Heart right ventricle (tissue), 16 donors: Measurements from ENCODE around the gene MACO1. TPM values are rescaled to one million over a fixed set of nuclear protein-coding genes. Genes with fewer than 3 reads are reported as not detected.

ENCODE experiments used
- ATAC-seq, 8 donors: fragments of 200-7000 bp; cut with Tn5 transposase; one replicate each; pipeline ENCODE4 v1.9.1; 2020; ENCODE audit warnings: mild to moderate bottlenecking in 8 of 8, moderate library complexity in 8 of 8, moderate number of reproducible peaks in 1 of 8
- DNase-seq, 2 donors: peaks; one replicate each; pipeline ENCODE4 v3.0.0-alpha.2; 2020
- H3K27ac ChIP-seq, 10 donors: fragments of 200-600 bp; sonication (generic) in 2 of 10; one replicate each; pipeline versions ENCODE4 v1.5.0 to v1.8.0; 2020 to 2022; ENCODE audit warnings: mild to moderate bottlenecking in 3 of 10
- H3K27me3 ChIP-seq, 7 donors: fragments of 200-600 bp; one replicate each; pipeline ENCODE4 v1.8.0; 2021 to 2022; ENCODE audit warnings: mild to moderate bottlenecking in 2 of 7
- H3K36me3 ChIP-seq, 9 donors: fragments of 200-600 bp; sonication (generic) in 1 of 9; one replicate each; pipeline versions ENCODE4 v1.5.0 to v1.8.0; 2020 to 2022; ENCODE audit warnings: mild to moderate bottlenecking in 2 of 9
- H3K4me1 ChIP-seq, 9 donors: fragments of 200-600 bp; sonication (generic) in 1 of 9; one replicate each; pipeline versions ENCODE4 v1.5.0 to v1.8.0; 2020 to 2022; ENCODE audit warnings: mild to moderate bottlenecking in 4 of 9
- H3K4me3 ChIP-seq, 10 donors: fragments of 200-600 bp; sonication (generic) in 2 of 10; one replicate each; pipeline versions ENCODE4 v1.5.0 to v1.8.0; 2020 to 2022; ENCODE audit warnings: mild to moderate bottlenecking in 7 of 10, moderate library complexity in 2 of 10
- H3K9me3 ChIP-seq, 11 donors: fragments of 200-600 bp in 10 of 11; sonication (generic) in 2 of 11; one replicate each; pipeline versions ENCODE4 v1.5.0 to v1.8.0; 2013 to 2022; ENCODE audit warnings: mild to moderate bottlenecking in 2 of 11, control low read depth in 1 of 11, moderate library complexity in 1 of 11
- CTCF ChIP-seq, 9 donors: fragments of 200-600 bp; sonication (generic) in 2 of 9; IDR thresholded peaks; one replicate each; pipeline versions ENCODE4 v1.5.0 to v1.8.0; 2021 to 2022; ENCODE audit warnings: antibody characterized with exemption in 9 of 9, mild to moderate bottlenecking in 5 of 9, moderate library complexity in 1 of 9
- WGBS, 2 donors: extraction: QIAGEN DNeasy Blood & Tissue Kit; methylation state at CpG; one replicate each; pipeline ENCODE4 v1.1.7; 2013; ENCODE audit warnings: inconsistent platforms in 1 of 2; 5-methylcytosine and 5-hydroxymethylcytosine counted together
- intact Hi-C, 10 donors: fragments of 100-400 bp; cut with DNase I; formaldehyde crosslinking; loops; one replicate each; pipeline versions ENCODE4 v1.11.1 to v1.14.2; 2022
- polyA plus RNA-seq, 2 donors: library from polyadenylated mRNA; stranded (reverse); fragments of 200-250 nt; gene quantifications; one replicate each; pipeline ENCODE4 v1.2.3, GENCODE V29; 2013
- total RNA-seq, 10 donors: library from RNA; stranded (reverse); fragmentation: NEBNext Ultra II Directional in 3 of 10; extraction: Animal tissue kit (Norgen Biotek cat#: 25700) in 3 of 10; gene quantifications; one replicate each; pipeline versions ENCODE4 v1.2.1 to v1.2.4, GENCODE V29; 2021 to 2023
- donor health status: Arrhythmogenic right ventricular cardiomyopathy.
- donor health status: ischemic (EF 13 %, LVEDD 7.1; RV severe dilation, severe dysfunction).
- donor health status: healthy with polysubstance abuse.
- donor health status: DM: no; HTN: yes; CAD: no.
- donor health status: DM: no; HTN: no; CAD: no.
- donor health status: ischemic (EF 25% LVEDD 6.9; RV normal size, moderate dysfunction).
- donor health status: ischemic (EF 25% LVEDD 5.7; RV mildly dilated, moderate dysfunction).
- donor health status: healthy.
- donor health status: DM: yes; HTN: yes; CAD: no.
- donor health status: Ischemic cardiomyopathy.
- donor health status: ischemic (EF 35%, LVEDD 5.7; RV mildly dilated, moderate dysfunction).
- donor health status: nonischemic (EF 11% LVEDD 7.7; RV severe dilation, severe dysfunction).
- donor health status: DM: yes; HTN: yes; CAD: no.
- donor health status: PGD.
- donor health status: ischemic (EF 29% LVEDD 5.4; RV normal size, mild dysfunction).
- donor health status: nonischemic (EF 23%, LVEDD 6.1; RV moderate dilation, normal function).

MACO1 gene
- total and polyA plus RNA-seq, 12 donors: 8.7 to 15.5 (median 13.2) TPM

DNA sequence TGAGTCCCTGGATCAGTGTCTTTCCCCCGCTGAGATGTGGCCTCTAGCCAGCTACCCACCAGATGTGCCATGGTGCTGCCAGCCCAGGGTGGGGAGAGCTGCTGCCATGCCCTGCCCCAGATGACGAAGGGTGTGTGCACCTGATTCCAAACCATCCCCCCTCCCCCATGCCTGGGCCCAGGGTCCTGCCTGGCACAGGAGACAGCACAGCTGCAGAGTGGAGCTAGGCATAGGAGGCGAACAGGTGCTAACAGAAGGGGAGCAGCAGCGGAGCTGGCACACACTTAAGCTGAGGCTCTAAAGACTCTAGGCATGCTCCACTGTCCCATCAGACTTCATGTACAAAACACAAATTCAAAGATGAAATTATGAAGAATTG lies 103.7 kb downstream of the MACO1 start:
- H3K27ac ChIP-seq: no peak overlapping the region
- peaks cover 0 to 3% (median 0%) of the 10 kb centered on the region in 9 donors for H3K4me1 ChIP-seq
- DNase-seq (no peak), ATAC-seq (no peak)
- H3K36me3 ChIP-seq: no peaks in the 10 kb centered on the region
- H3K27me3 ChIP-seq: no peaks in the 10 kb centered on the region
- no peak overlapping the region for H3K4me3 ChIP-seq
- no peaks in the 10 kb centered on the region for H3K9me3 ChIP-seq
- TF ChIP-seq CTCF (IDR thresholded peaks at IDR 0.05): no peak
- 97 to 98% methylated on average over 4 of the region's 4 CpGs for WGBS, 2 donors
- intact Hi-C loops: no loop called here

DNA sequence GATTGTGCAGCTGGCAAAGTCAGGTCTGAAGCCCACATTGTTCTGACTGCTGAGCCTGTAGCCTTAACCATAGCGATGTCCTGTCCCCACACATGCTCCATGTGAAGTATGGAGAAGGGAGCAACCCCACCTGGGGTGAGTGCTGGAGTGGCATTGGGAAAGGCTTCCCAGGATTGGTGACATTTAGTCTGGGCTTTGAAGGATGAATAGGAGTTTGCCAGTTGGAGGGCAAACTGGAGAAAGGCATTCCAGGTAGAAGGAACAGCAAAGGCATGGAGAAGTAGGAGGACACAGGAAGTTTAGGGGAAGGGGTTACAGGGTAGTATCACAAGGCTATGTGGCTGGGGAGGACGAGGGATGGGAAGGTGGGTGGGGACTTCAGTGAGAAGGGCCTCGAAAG lies 105.4 kb downstream of the MACO1 start:
- intact Hi-C loops: no loop called here
- TF ChIP-seq CTCF (IDR thresholded peaks at IDR 0.05): no peak
- Histone ChIP-seq H3K36me3 (no peaks in the 10 kb centered on the region), H3K4me1 (peaks cover 0 to under 1% (median 0%) of the 10 kb centered on the region in 9 donors), H3K9me3 (no peaks in the 10 kb centered on the region), H3K27ac (no peak overlapping the region), H3K4me3 (no peak overlapping the region), H3K27me3 (no peaks in the 10 kb centered on the region)
- no peak for DNase-seq
- 84 to 91% methylated on average over 3 of the region's 3 CpGs for WGBS, 2 donors
- ATAC-seq: no peak

DNA sequence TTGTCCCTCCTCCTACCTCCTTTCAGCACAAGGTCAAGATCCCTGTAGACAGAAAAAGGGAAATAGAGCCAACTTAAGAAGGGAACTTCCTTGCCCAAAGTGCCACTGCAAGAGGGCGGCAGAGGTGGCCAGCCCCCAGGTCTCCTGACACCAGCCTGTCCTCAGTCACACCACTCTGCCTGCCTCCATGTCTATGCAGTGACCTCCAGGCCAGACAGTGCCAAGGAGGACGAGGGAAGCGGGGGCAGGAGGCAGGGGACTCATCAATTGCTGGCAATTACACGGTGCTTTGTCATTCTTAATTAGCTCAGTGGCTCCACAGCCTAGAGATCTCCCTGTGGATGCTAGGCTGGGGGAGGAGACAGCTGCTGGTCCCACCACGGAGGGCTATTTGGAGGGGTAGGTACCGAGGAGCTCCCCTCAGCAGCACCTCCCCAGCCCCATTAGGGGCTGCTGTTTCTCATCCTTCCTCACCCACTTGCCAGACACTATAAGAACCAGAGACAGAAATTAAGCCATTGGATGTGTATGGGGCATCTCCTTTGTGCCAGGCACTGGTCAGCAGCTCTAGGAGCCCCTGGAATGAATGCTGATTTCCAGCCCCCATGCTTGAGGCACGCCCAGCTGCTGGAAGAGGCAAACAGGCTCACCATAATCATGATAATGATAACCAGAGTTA lies 106.6 kb downstream of the MACO1 start:
- intact Hi-C loops: no loop called here
- TF ChIP-seq CTCF (IDR thresholded peaks at IDR 0.05): no peak
- 56 to 63% methylated on average over 7 of the region's 7 CpGs for WGBS, 2 donors
- DNase-seq (no peak), ATAC-seq (no peak)
- Histone ChIP-seq H3K27ac (no peak overlapping the region), H3K36me3 (no peaks in the 10 kb centered on the region), H3K9me3 (no peaks in the 10 kb centered on the region), H3K4me1 (no peaks in the 10 kb centered on the region), H3K4me3 (no peak overlapping the region), H3K27me3 (no peaks in the 10 kb centered on the region)

DNA sequence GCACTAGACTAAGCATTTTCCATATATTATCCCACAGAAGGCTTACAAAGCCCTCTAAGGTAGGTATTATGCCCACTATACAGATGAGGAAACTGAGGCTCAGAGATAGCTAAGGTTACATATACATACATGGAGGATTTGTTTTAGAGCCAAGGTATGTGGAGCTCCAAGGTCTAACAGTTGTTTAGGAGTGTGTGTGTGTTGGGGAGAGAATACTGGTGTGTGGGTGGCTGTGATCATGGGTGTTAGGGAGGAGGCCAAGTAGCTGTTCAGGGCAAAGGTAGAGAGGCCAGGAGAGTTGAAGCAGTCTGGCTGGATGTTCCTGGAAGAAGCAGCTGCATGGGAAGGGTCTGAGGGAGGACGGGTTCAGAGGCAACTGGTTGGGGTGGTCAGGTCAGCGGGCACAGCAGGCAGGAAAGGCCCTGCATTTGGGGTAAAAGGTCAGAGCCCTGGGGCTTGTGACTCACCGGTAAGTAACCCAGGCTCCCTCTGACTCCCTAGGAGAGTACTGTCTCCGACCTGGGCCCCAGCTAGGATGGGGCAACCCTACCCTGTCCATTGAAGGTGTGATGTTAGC lies 107.6 kb downstream of the MACO1 start:
- 84 to 87% methylated on average over 4 of the region's 4 CpGs for WGBS, 2 donors
- intact Hi-C loops: no loop called here

More for the DNA sequence above, 107.6 kb downstream of the MACO1 start:
- Histone ChIP-seq H3K36me3 (no peaks in the 10 kb centered on the region), H3K27ac (no peak overlapping the region), H3K4me3 (no peak overlapping the region), H3K27me3 (no peaks in the 10 kb centered on the region), H3K9me3 (no peaks in the 10 kb centered on the region), H3K4me1 (peaks cover 0 to 9% (median 0%) of the 10 kb centered on the region in 9 donors)
- no peak for TF ChIP-seq CTCF (IDR thresholded peaks at IDR 0.05)
- ATAC-seq (no peak), DNase-seq (no peak)
